ENCODE results near the gene LDLRAD2.

DNA sequence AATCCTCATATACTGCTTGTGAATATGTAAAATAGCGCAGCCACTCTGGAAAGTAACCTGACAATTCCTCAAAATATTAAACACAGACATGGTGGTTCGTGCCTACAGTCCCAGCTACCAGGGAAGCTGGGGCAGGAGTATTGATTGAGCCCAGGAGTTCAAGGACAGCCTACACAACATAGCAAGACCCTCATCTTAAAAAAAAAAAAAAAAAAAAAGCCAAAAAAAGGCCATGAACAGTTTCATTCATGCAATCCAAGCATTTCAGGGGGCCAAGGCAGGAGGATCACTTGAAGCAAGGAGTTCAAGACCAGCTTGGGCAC, 33.7 kb upstream of the LDLRAD2 start:
- TF ChIP-seq POLR2A (IDR thresholded peaks at IDR 0.05; ENCODE audit: low read depth, low read length) = no peak
- TF ChIP-seq BHLHE40 (IDR thresholded peaks at IDR 0.05; ENCODE audit: low read depth, low read length) = no peak
- no peak for TF ChIP-seq RAD21 (IDR thresholded peaks at IDR 0.05; ENCODE audit: low read length)
- TF ChIP-seq, protein P1, sequence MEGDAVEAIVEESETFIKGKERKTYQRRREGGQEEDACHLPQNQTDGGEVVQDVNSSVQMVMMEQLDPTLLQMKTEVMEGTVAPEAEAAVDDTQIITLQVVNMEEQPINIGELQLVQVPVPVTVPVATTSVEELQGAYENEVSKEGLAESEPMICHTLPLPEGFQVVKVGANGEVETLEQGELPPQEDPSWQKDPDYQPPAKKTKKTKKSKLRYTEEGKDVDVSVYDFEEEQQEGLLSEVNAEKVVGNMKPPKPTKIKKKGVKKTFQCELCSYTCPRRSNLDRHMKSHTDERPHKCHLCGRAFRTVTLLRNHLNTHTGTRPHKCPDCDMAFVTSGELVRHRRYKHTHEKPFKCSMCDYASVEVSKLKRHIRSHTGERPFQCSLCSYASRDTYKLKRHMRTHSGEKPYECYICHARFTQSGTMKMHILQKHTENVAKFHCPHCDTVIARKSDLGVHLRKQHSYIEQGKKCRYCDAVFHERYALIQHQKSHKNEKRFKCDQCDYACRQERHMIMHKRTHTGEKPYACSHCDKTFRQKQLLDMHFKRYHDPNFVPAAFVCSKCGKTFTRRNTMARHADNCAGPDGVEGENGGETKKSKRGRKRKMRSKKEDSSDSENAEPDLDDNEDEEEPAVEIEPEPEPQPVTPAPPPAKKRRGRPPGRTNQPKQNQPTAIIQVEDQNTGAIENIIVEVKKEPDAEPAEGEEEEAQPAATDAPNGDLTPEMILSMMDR (conservative IDR thresholded peaks at IDR 0.05; ENCODE audit: low read depth, low read length) = no peak
- no peak for TF ChIP-seq MXI1 (IDR thresholded peaks at IDR 0.05; ENCODE audit: borderline replicate concordance, low read depth, low read length)

Measured in IMR-90 (cell line).